HG03439 (cell line): ENCODE measurements around the gene C18orf63.

ENCODE experiments used
- ATAC-seq: cut with Tn5 transposase; IDR thresholded peaks from one replicate; pipeline ENCODE4 v1.9.1; 2021; ENCODE audit warnings: mild to moderate bottlenecking, moderate library complexity; ENCODE audit not compliant: unreplicated experiment

Gene C18orf63

GRCh38 chr18:74402806-74403433, 87.3 kb downstream of the C18orf63 start:
- ATAC-seq: no peak

DNA sequence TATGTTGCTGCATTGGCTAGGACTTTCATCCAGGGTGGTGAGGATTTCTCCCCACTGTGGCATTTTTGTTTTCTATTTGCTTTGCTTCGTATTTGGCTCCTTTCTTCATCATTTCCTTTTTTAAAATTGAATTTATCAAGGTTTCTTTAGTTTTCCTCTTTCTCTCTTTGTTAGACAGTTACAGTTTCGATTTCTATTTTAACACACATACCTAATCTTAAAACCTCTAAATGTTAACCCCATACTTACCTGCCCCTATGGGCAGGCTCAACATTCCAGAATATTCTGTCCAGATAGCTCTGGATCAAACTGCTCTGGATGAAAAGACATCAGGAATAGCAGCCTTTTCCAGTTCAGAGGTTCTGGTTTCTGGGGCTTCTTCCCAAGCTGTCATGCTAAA, 92.2 kb downstream of the C18orf63 start:
- ATAC-seq: no peak
